ENCODE data around the gene KRT34.
"Not testable (repeated sequence)": the region's sequence is repeated elsewhere in the genome, so short reads cannot be mapped to it uniquely, and the experiment has no call there.

KRT34 gene

GRCh38 chr17:41360296-41360995 is 21.7 kb downstream of the KRT34 start:
- TF ChIP-seq, protein P1, sequence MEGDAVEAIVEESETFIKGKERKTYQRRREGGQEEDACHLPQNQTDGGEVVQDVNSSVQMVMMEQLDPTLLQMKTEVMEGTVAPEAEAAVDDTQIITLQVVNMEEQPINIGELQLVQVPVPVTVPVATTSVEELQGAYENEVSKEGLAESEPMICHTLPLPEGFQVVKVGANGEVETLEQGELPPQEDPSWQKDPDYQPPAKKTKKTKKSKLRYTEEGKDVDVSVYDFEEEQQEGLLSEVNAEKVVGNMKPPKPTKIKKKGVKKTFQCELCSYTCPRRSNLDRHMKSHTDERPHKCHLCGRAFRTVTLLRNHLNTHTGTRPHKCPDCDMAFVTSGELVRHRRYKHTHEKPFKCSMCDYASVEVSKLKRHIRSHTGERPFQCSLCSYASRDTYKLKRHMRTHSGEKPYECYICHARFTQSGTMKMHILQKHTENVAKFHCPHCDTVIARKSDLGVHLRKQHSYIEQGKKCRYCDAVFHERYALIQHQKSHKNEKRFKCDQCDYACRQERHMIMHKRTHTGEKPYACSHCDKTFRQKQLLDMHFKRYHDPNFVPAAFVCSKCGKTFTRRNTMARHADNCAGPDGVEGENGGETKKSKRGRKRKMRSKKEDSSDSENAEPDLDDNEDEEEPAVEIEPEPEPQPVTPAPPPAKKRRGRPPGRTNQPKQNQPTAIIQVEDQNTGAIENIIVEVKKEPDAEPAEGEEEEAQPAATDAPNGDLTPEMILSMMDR (IDR thresholded peaks at IDR 0.05; ENCODE audit: poor library complexity, severe bottlenecking) = no peak
- H3K4me3 ChIP-seq (ENCODE audit: severe bottlenecking) = no peak overlapping the region
- DNase-seq (ENCODE audit: low spot score) (no peak), ATAC-seq (ENCODE audit: low read depth) (peak; percentile 72)
- peaks cover 4% of the 10 kb centered on the region; the same call in 1 of the 2 replicates for H3K36me3 ChIP-seq (ENCODE audit: low read depth)
- H3K4me1 ChIP-seq (ENCODE audit: insufficient read depth, poor library complexity, severe bottlenecking) = peaks cover 3% of the 10 kb centered on the region
- no peaks in the 10 kb centered on the region for H3K27me3 ChIP-seq (ENCODE audit: insufficient read depth, poor library complexity, severe bottlenecking)
- H3K27ac ChIP-seq (ENCODE audit: poor library complexity, severe bottlenecking) = no peak overlapping the region
- peaks cover 2% of the 10 kb centered on the region for H3K9me3 ChIP-seq (ENCODE audit: severe bottlenecking)

- ATAC-seq (ENCODE audit: low read depth) = no peak
These were observed 27.6 kb downstream of the KRT34 start for GRCh38 chr17:41354536-41354935.

GRCh38 chr17:41352597-41353366 is 29.3 kb downstream of the KRT34 start:
- H3K4me3 ChIP-seq (ENCODE audit: severe bottlenecking) = no peak overlapping the region
- ATAC-seq (ENCODE audit: low read depth) (peak; percentile 93), DNase-seq (ENCODE audit: low spot score) (no peak)
- H3K36me3 ChIP-seq (ENCODE audit: low read depth) = peaks cover 5% of the 10 kb centered on the region; the same call in 1 of the 2 replicates
- peaks cover 32% of the 10 kb centered on the region for H3K4me1 ChIP-seq (ENCODE audit: insufficient read depth, poor library complexity, severe bottlenecking)
- H3K27ac ChIP-seq (ENCODE audit: poor library complexity, severe bottlenecking) = peak overlapping the region; percentile 47
- H3K9me3 ChIP-seq (ENCODE audit: severe bottlenecking) = peaks cover 2% of the 10 kb centered on the region
- H3K27me3 ChIP-seq (ENCODE audit: insufficient read depth, poor library complexity, severe bottlenecking) = no peaks in the 10 kb centered on the region
- TF ChIP-seq, protein P1 (IDR thresholded peaks at IDR 0.05; ENCODE audit: poor library complexity, severe bottlenecking) = no peak

More at GRCh38 chr17:41354536-41354935, 27.6 kb downstream of the KRT34 start:
- Histone ChIP-seq H3K27ac (ENCODE audit: poor library complexity, severe bottlenecking) (no peak overlapping the region), H3K9me3 (ENCODE audit: severe bottlenecking) (peaks cover 2% of the 10 kb centered on the region), H3K4me1 (ENCODE audit: insufficient read depth, poor library complexity, severe bottlenecking) (peaks cover 28% of the 10 kb centered on the region), H3K36me3 (ENCODE audit: low read depth) (peaks cover 5% of the 10 kb centered on the region; the same call in 1 of the 2 replicates), H3K4me3 (ENCODE audit: severe bottlenecking) (no peak overlapping the region), H3K27me3 (ENCODE audit: insufficient read depth, poor library complexity, severe bottlenecking) (no peaks in the 10 kb centered on the region)
- TF ChIP-seq, protein P1 (IDR thresholded peaks at IDR 0.05; ENCODE audit: poor library complexity, severe bottlenecking) = no peak
- no peak for DNase-seq (ENCODE audit: low spot score)

DNA sequence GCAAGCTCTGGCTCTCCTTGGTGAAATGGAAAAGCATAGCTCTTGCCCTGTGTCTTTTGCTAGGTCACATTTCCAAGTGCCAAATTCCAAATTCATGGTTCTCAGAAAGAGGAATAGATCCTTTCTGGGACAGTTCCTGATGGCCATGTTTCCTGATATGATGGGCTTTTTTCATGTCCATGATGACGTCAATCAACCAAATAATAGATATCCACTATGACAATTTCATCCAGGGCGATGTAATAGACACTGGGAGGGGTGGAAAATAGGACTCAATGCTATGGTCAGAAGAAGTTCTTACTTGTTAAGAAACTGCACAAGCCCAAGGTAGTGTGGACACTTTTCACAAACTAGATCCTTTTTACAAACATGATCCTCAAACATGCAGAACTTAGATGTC is 30.9 kb downstream of the KRT34 start:
- DNase-seq (ENCODE audit: low spot score) (no peak), ATAC-seq (ENCODE audit: low read depth) (no peak)
- H3K4me1 ChIP-seq (ENCODE audit: insufficient read depth, poor library complexity, severe bottlenecking) = peaks cover 32% of the 10 kb centered on the region
- H3K27ac ChIP-seq (ENCODE audit: poor library complexity, severe bottlenecking) = no peak overlapping the region
- H3K27me3 ChIP-seq (ENCODE audit: insufficient read depth, poor library complexity, severe bottlenecking) = no peaks in the 10 kb centered on the region
- peaks cover 5% of the 10 kb centered on the region; the same call in 1 of the 2 replicates for H3K36me3 ChIP-seq (ENCODE audit: low read depth)
- TF ChIP-seq, protein P1 (IDR thresholded peaks at IDR 0.05; ENCODE audit: poor library complexity, severe bottlenecking) = no peak
- no peaks in the 10 kb centered on the region for H3K9me3 ChIP-seq (ENCODE audit: severe bottlenecking)
- H3K4me3 ChIP-seq (ENCODE audit: severe bottlenecking) = no peak overlapping the region

GRCh38 chr17:41350381-41350878 is 31.7 kb downstream of the KRT34 start, which contains the start of gene KRT33A:
Gene KRT33A, minus strand, starts transcription at chr17:41350828. Its CDS starts 61 bp downstream, at chr17:41350767.
- peaks cover 32% of the 10 kb centered on the region for H3K4me1 ChIP-seq (ENCODE audit: insufficient read depth, poor library complexity, severe bottlenecking)
- ATAC-seq (ENCODE audit: low read depth); H3K36me3 ChIP-seq (ENCODE audit: low read depth); H3K27ac ChIP-seq (ENCODE audit: poor library complexity, severe bottlenecking); H3K27me3 ChIP-seq (ENCODE audit: insufficient read depth, poor library complexity, severe bottlenecking); DNase-seq (ENCODE audit: low spot score); H3K4me3 ChIP-seq (ENCODE audit: severe bottlenecking); H3K9me3 ChIP-seq (ENCODE audit: severe bottlenecking): not testable (repeated sequence)
